PFSK-1 (cell line): Measurements from ENCODE around the gene DISP3.

Experiments used
- FOXP2 ChIP-seq: optimal IDR thresholded peaks from 2 replicates; pipeline ENCODE3; 2011; ENCODE audit warnings: borderline replicate concordance, control low read depth, inconsistent platforms; ENCODE audit not compliant: insufficient read depth; ENCODE audit errors: extremely low read length, extremely low read depth
- POLR2AphosphoS5 ChIP-seq: IDR thresholded peaks from 2 replicates; pipeline ENCODE4 v1.6.1; 2012; ENCODE audit warnings: low read depth, mild to moderate bottlenecking, control low read depth, low read length, moderate library complexity
- REST ChIP-seq, 2 experiments: IDR thresholded peaks; 2 replicates each; pipeline versions ENCODE4 v1.6.1 to v1.8.0; 2011 to 2012; ENCODE audit warnings: low read depth in 2 of 2, low read length in 2 of 2, control low read depth in 1 of 2, inconsistent platforms in 1 of 2, mild to moderate bottlenecking in 1 of 2, moderate library complexity in 1 of 2; ENCODE audit not compliant: insufficient read depth in 1 of 2
- SIN3A ChIP-seq: IDR thresholded peaks from 2 replicates; pipeline ENCODE4 v1.6.1; 2012; ENCODE audit warnings: mild to moderate bottlenecking, low read length, moderate library complexity, borderline replicate concordance; ENCODE audit not compliant: insufficient read depth
- TAF1 ChIP-seq: IDR thresholded peaks from 2 replicates; pipeline ENCODE4 v1.6.1; 2012; ENCODE audit warnings: low read length, control low read depth, borderline replicate concordance; ENCODE audit not compliant: insufficient read depth

DISP3 gene

GRCh38 chr1:11485191-11485590 is 6.2 kb downstream of the DISP3 start:
- TF ChIP-seq FOXP2 (no peak), SIN3A (no peak), REST (IDR thresholded peaks at IDR 0.05; ENCODE audit: insufficient read depth in 1 of 2, low read depth in 2 of 2, low read length in 2 of 2) (no peak), TAF1 (no peak), POLR2AphosphoS5 (no peak)

- TF ChIP-seq REST (IDR thresholded peaks at IDR 0.05; ENCODE audit: insufficient read depth in 1 of 2, low read depth in 2 of 2, low read length in 2 of 2) (no peak), TAF1 (no peak), SIN3A (no peak), FOXP2 (no peak), POLR2AphosphoS5 (no peak)
Observed at GRCh38 chr1:11486231-11487009, 7.5 kb downstream of the DISP3 start.

GRCh38 chr1:11487196-11487751 is 8.3 kb downstream of the DISP3 start:
- TF ChIP-seq FOXP2 (no peak), REST (IDR thresholded peaks at IDR 0.05; ENCODE audit: insufficient read depth in 1 of 2, low read depth in 2 of 2, low read length in 2 of 2) (no peak), SIN3A (no peak), TAF1 (no peak), POLR2AphosphoS5 (no peak)

- no peak for TF ChIP-seq FOXP2
- no peak for TF ChIP-seq POLR2AphosphoS5
Observed at GRCh38 chr1:11488201-11488770, 9.3 kb downstream of the DISP3 start.

GRCh38 chr1:11488966-11489625 is 10.1 kb downstream of the DISP3 start:
- TF ChIP-seq POLR2AphosphoS5 = no peak

GRCh38 chr1:11492235-11492634 is 13.3 kb downstream of the DISP3 start:
- TF ChIP-seq POLR2AphosphoS5 = no peak
- no peak for TF ChIP-seq FOXP2
- no peak for TF ChIP-seq TAF1
- no peak for TF ChIP-seq REST (IDR thresholded peaks at IDR 0.05; ENCODE audit: insufficient read depth in 1 of 2, low read depth in 2 of 2, low read length in 2 of 2)
